Dendritic cell treated with granulocyte-macrophage colony-stimulating factor and Interleukin-4, amounts not matched to agents 40 ng/mL and 50 ng/mL, for 4 days (primary cell): ENCODE data around the gene ZBTB12.
"Not testable (repeated sequence)": the region's sequence is repeated elsewhere in the genome, so short reads cannot be mapped to it uniquely, and the experiment has no call there.

ENCODE experiments used
- H3K27ac Mint-ChIP-seq: one replicate; pipeline ENCODE4 v1.8.0; 2022; ENCODE audit warnings: mild to moderate bottlenecking, mixed read lengths
- H3K27me3 Mint-ChIP-seq: one replicate; pipeline ENCODE4 v1.8.0; 2022; ENCODE audit warnings: mild to moderate bottlenecking, mixed read lengths
- H3K36me3 Mint-ChIP-seq: one replicate; pipeline ENCODE4 v1.8.0; 2022; ENCODE audit warnings: low read depth, mixed read lengths
- H3K4me1 Mint-ChIP-seq: one replicate; pipeline ENCODE4 v1.8.0; 2022; ENCODE audit warnings: low read depth, mixed read lengths
- H3K4me3 Mint-ChIP-seq: one replicate; pipeline ENCODE4 v1.8.0; 2022; ENCODE audit warnings: mild to moderate bottlenecking, moderate library complexity, mixed read lengths
- H3K9me3 Mint-ChIP-seq: one replicate; pipeline ENCODE4 v1.8.0; 2022; ENCODE audit warnings: mixed read lengths
- intact Hi-C: fragments of 100-400 bp; cut with micrococcal nuclease; formaldehyde crosslinking; loops from one replicate; pipeline ENCODE4 v1.15.0; 2022

The ZBTB12 gene

GRCh38 chr6:31909298-31909697, 7.4 kb upstream of the ZBTB12 start:
- H3K9me3 Mint-ChIP-seq, H3K27me3 Mint-ChIP-seq, H3K4me3 Mint-ChIP-seq, H3K36me3 Mint-ChIP-seq, intact Hi-C loops: not testable (repeated sequence)
- Mint-ChIP-seq H3K27ac (peak overlapping the region; percentile 25), H3K4me1 (peaks cover 40% of the 10 kb centered on the region)

GRCh38 chr6:31908791-31909190, 6.9 kb upstream of the ZBTB12 start:
- no peaks in the 10 kb centered on the region for H3K36me3 Mint-ChIP-seq
- intact Hi-C loops: no loop called here
- peaks cover 42% of the 10 kb centered on the region for H3K4me1 Mint-ChIP-seq
- no peaks in the 10 kb centered on the region for H3K9me3 Mint-ChIP-seq
- peaks cover 3% of the 10 kb centered on the region for H3K27me3 Mint-ChIP-seq
- H3K4me3 Mint-ChIP-seq: no peak overlapping the region
- peak overlapping the region; percentile 83 for H3K27ac Mint-ChIP-seq

- H3K4me3 Mint-ChIP-seq, H3K9me3 Mint-ChIP-seq, H3K27me3 Mint-ChIP-seq, H3K36me3 Mint-ChIP-seq, intact Hi-C loops: not testable (repeated sequence)
- Mint-ChIP-seq H3K27ac (peak overlapping the region; percentile 83), H3K4me1 (peaks cover 47% of the 10 kb centered on the region)
These were observed 6.4 kb upstream of the ZBTB12 start for GRCh38 chr6:31908255-31908654.

DNA sequence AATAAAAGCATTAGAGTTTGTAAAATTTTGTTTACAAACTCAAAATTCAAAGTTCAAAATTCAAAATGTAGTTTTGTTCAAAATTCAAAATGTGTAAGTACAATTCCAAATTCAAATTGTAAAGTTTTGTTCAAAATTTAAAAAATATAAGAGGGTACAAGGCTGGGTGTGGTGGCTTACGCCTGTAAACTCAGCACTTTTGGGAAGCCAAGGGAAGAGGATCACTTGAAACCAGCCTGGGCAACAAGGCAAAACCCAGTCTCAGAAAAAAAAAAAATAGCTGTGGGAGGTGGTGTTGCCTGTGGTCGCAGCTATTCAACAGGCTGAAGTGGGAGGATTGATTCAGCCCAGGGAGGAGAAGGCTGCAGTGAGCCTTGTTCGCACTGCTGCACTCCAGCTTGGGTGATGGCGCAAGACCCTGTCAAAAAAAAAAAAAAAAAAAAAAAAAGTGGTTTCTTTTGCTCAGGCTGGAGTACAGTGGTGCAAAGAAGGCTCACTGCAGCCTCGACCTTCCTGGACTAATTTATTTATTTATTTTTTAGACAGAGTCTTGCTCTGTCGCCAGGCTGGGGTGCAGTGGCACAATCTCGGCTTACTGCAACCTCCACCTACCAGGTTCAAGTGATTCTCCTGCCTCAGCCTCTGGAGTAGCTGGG, 5.4 kb upstream of the ZBTB12 start:
- Mint-ChIP-seq H3K27me3 (peaks cover 3% of the 10 kb centered on the region), H3K36me3 (no peaks in the 10 kb centered on the region), H3K4me3 (peak overlapping the region; percentile 13), H3K4me1 (peaks cover 54% of the 10 kb centered on the region), H3K9me3 (no peaks in the 10 kb centered on the region), H3K27ac (peak overlapping the region; percentile 83)
- intact Hi-C loops: no loop called here

DNA sequence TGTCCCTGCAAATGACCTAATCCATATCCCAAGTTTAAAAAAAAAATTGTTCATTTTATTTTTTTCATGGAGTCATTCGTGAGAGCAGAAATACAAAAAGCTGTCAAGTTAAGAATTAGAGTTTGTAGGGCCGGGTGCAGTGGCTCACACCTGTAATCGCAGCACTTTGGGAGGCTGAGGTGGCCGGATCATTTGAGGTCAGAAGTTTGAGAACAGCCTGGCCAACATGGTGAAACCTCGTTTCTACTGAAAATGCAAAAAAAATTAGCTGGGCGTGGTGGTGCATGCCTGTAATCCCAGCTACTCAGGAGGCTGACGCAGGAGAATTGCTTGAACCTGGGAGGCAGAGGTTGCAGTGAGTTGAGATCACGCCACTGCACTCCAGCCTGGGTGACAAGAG, 4.8 kb upstream of the ZBTB12 start:
- H3K27ac Mint-ChIP-seq: peak overlapping the region; percentile 83
- H3K9me3 Mint-ChIP-seq, H3K27me3 Mint-ChIP-seq, H3K36me3 Mint-ChIP-seq, intact Hi-C loops, H3K4me3 Mint-ChIP-seq: not testable (repeated sequence)
- peaks cover 50% of the 10 kb centered on the region for H3K4me1 Mint-ChIP-seq

DNA sequence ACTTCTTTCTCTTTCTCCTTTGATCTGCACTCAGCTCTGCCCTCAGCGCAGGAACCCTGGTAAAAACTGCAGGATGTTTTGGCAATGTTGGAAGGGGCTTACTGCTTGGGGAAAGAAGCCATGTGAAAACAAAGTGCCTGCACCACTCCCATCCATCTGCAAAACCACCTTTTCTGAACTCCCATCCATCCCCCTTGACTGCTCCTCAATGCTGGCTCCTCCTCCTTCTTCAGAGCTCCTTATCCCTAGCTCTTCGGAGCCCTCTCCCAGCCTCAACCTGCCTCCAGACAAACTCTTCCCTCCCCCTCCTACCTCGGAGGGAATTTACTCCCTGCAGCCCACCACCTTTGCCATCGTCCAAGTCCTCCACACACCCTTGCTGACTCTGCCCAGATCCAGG, 4.2 kb upstream of the ZBTB12 start:
- intact Hi-C loops: no loop called here
- Mint-ChIP-seq H3K27ac (peak overlapping the region; percentile 83), H3K4me1 (peaks cover 51% of the 10 kb centered on the region), H3K9me3 (no peaks in the 10 kb centered on the region), H3K27me3 (peaks cover 3% of the 10 kb centered on the region), H3K4me3 (no peak overlapping the region), H3K36me3 (no peaks in the 10 kb centered on the region)

- peaks cover 3% of the 10 kb centered on the region for H3K27me3 Mint-ChIP-seq
- peaks cover 56% of the 10 kb centered on the region for H3K4me1 Mint-ChIP-seq
- no peak overlapping the region for H3K27ac Mint-ChIP-seq
- no peak overlapping the region for H3K4me3 Mint-ChIP-seq
- H3K9me3 Mint-ChIP-seq: no peaks in the 10 kb centered on the region
- peaks cover 1% of the 10 kb centered on the region for H3K36me3 Mint-ChIP-seq
- intact Hi-C loops: no loop called here
These were observed 3.2 kb upstream of the ZBTB12 start for GRCh38 chr6:31905041-31905440.

- Mint-ChIP-seq H3K36me3 (peaks cover 12% of the 10 kb centered on the region), H3K9me3 (no peaks in the 10 kb centered on the region), H3K4me1 (peaks cover 59% of the 10 kb centered on the region), H3K27me3 (peaks cover 3% of the 10 kb centered on the region), H3K4me3 (no peak overlapping the region), H3K27ac (peak overlapping the region; percentile 85)
- intact Hi-C loops: no loop called here
These were observed 2.1 kb upstream of the ZBTB12 start for GRCh38 chr6:31903957-31904356.

DNA sequence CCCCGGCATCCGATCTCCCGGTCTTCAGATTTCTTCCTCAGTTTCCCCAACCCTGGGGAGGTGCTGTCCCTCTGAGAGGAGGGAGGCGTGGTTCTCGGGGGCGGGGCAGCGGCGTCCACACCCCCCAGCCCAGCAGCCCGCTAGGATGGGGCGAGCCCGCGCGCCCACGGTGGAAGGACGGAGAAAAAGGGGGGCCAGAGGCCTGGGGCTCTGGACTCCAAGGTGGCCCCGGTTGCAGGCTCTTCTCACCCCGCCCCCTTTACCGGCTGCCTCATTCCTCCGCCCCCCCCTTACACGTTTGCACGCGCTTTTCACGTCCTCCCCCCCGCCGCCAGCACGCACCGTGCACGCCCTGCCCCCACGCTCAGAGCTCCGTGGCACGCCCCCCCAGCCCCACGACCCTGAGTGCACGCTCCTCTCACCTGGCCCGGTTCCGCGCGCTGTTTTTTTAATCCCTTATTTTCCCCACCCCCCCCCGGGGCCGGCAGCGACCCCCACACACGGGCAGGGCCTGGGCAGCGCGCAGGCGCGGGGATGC, 402 bp downstream of the ZBTB12 start:
- Mint-ChIP-seq H3K9me3 (no peaks in the 10 kb centered on the region), H3K27me3 (peaks cover 3% of the 10 kb centered on the region), H3K27ac (peak overlapping the region; percentile 85), H3K4me1 (peaks cover 66% of the 10 kb centered on the region), H3K36me3 (peaks cover 29% of the 10 kb centered on the region), H3K4me3 (peak overlapping the region; percentile 78)
- intact Hi-C loops: no loop called here

GRCh38 chr6:31900917-31901414, 920 bp downstream of the ZBTB12 start:
- Mint-ChIP-seq H3K27ac (peak overlapping the region; percentile 85), H3K4me3 (peak overlapping the region; percentile 78), H3K36me3 (peaks cover 34% of the 10 kb centered on the region), H3K9me3 (no peaks in the 10 kb centered on the region), H3K4me1 (peaks cover 66% of the 10 kb centered on the region), H3K27me3 (no peaks in the 10 kb centered on the region)
- intact Hi-C loops: no loop called here

DNA sequence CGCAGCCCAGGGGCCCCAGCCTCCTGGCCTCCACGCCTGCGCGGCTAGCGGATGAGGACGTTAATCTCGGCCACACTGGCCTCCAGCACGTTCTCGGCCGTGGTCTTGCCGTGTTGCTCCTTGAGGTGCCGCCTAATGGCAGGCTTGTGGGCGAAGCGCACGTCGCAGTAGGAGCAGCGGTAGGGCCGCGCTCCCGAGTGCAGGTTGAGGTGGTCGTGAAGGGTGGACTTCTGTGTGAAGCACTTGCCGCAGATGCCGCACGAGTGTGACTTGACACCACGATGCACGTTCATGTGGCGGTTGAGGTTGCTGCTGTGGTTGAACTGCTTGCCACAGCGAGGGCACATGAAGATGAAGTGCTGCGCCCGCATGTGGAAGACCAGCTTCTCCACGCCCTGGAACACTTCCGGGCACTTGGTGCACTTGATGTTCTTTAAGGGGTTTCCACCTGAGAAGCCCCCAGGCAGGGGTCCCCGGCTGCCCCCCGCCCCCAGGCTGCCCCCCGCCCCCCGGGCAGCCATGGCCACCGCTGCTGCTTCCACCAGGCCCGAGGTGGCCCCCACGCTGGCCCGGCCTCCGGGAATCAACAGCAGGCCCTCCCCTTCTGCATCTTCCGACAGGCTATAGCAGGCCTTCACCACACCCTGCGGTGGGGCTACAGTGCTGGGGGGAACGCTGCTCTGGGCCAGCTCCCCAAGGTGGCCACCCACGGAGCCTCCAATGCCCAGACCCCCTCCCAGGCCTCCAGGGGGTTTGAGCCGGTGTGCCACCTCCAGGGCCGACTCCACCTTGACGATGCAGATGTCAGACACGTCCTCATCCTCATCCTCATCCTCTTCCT, 1.8 kb downstream of the ZBTB12 start:
- intact Hi-C loops: loop anchor here (5.0 kb wide), 1 partner anchor 57 kb away; the partner anchor contains the start of genes NELFE and SKIC2
- Mint-ChIP-seq H3K27me3 (no peaks in the 10 kb centered on the region), H3K36me3 (peaks cover 43% of the 10 kb centered on the region), H3K4me1 (peaks cover 62% of the 10 kb centered on the region), H3K4me3 (peak overlapping the region; percentile 76), H3K27ac (peak overlapping the region; percentile 88), H3K9me3 (no peaks in the 10 kb centered on the region)

- peaks cover 52% of the 10 kb centered on the region for H3K36me3 Mint-ChIP-seq
- H3K4me3 Mint-ChIP-seq: peak overlapping the region; percentile 76
- intact Hi-C loops: loop anchor here (5.0 kb wide), 1 partner anchor 58 kb away; the partner anchor contains the start of genes NELFE and SKIC2
- no peaks in the 10 kb centered on the region for H3K27me3 Mint-ChIP-seq
- H3K4me1 Mint-ChIP-seq: peaks cover 62% of the 10 kb centered on the region
- H3K9me3 Mint-ChIP-seq: no peaks in the 10 kb centered on the region
- H3K27ac Mint-ChIP-seq: peak overlapping the region; percentile 88
These were observed 2.7 kb downstream of the ZBTB12 start for GRCh38 chr6:31899215-31899614.

DNA sequence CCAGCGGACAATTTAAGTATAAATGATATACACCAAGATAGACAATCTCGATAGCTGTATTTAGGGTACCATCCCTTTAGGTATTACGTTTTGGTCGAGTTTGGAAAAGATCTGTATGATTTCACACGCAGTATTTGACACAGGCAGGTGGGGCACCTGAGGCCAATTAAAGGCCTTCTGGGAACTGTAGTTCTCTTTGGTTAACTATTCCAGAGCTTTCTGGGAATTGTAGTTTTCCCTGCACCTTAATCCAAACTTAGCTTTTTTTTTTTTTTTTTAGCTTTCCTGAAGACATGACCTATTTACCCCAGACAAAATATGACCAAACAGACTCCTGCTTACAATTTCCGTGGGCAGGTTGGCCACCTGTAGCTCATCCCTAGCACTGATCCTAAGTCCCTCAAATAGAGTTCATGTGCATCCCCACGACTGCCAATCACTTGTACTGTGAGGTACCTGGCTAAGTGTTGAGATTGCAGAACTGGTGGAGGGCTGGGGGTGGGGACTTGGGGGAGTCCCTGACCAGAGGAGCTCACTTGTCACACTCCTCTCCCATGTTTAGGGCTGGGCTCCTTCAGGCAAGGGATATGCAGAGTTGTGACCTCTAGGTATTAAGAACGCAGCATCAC, 3.4 kb downstream of the ZBTB12 start:
- Mint-ChIP-seq H3K4me1 (peaks cover 57% of the 10 kb centered on the region), H3K4me3 (peak overlapping the region; percentile 89), H3K27ac (peak overlapping the region; percentile 88)

More for the DNA sequence above, 3.4 kb downstream of the ZBTB12 start:
- Mint-ChIP-seq H3K27me3 (no peaks in the 10 kb centered on the region), H3K9me3 (no peaks in the 10 kb centered on the region), H3K36me3 (peaks cover 59% of the 10 kb centered on the region)
- intact Hi-C loops: loop anchor here (5.0 kb wide), 1 partner anchor 59 kb away; the partner anchor contains the start of genes NELFE and SKIC2
